GM12878 (cell line): ENCODE data around the gene PCDH1. TPM values are rescaled to one million over a fixed set of nuclear protein-coding genes. Genes with fewer than 3 reads are reported as not detected.

ENCODE experiments used
- ATAC-seq: fragments of 200-7000 bp; cut with Tn5 transposase; 3 replicates; pipeline ENCODE4 v1.9.1; 2020; ENCODE audit warnings: mild to moderate bottlenecking, moderate library complexity
- BruUV-seq: library from RNA; stranded (reverse); fragments of 400-500 nt; replicated peaks from 2 replicates; lab custom pipeline; 2021; lab: Mats Ljungman, UMichigan
- CTCF ChIA-PET: fragments of 300-600 bp; sonication (Branson Sonifier 250); formaldehyde crosslinking; extraction: SDS; loops from one replicate; lab custom pipeline; 2021; ENCODE audit warnings: inconsistent platforms; lab: Yijun Ruan, JAX
- POLR2A ChIA-PET: fragments of 350-600 bp; formaldehyde crosslinking; extraction: SDS; loops from one replicate; lab custom pipeline; 2021; ENCODE audit warnings: inconsistent platforms; lab: Charles Lee
- RAD21 ChIA-PET: fragments of 300-600 bp; sonication (Branson Sonifier 250); formaldehyde crosslinking; loops from one replicate; lab custom pipeline; 2023; ENCODE audit warnings: antibody characterized with exemption; ENCODE audit not compliant: unreplicated experiment; lab: Charles Lee
- SMC1A ChIA-PET: fragments of 300-600 bp; sonication (Branson Sonifier 250); formaldehyde crosslinking; loops from one replicate; lab custom pipeline; 2023; ENCODE audit not compliant: unreplicated experiment, uncharacterized antibody; lab: Charles Lee
- DNase-seq: peaks from one replicate; pipeline ENCODE4 v3.0.0-alpha.2; 2011; ENCODE audit warnings: low read depth, low spot score
- FAIRE-seq: peaks from 3 replicates; lab custom pipeline; 2011; peaks lifted over from hg19 to GRCh38; lab: Jason Lieb, UNC
- H2AFZ ChIP-seq: 2 replicates; pipeline ENCODE4 v1.6.0; 2011; ENCODE audit warnings: low read depth, low read length, control low read depth; ENCODE audit not compliant: control insufficient read depth
- H3K27ac ChIP-seq: 2 replicates; pipeline ENCODE4 v1.5.1; 2011; ENCODE audit warnings: control low read depth; ENCODE audit not compliant: control insufficient read depth, insufficient read depth
- H3K27me3 ChIP-seq, 2 experiments: replicated peaks in 1 of 2; 2 replicates each; pipeline versions ENCODE4 v1.6.0 to v1.6.1; 2011; ENCODE audit warnings: low read length in 1 of 2; ENCODE audit not compliant: control insufficient read depth in 2 of 2, insufficient read depth in 2 of 2
- H3K36me3 ChIP-seq, 2 experiments: 2 replicates each; pipeline ENCODE4 v1.5.1; 2011; ENCODE audit warnings: low read length in 1 of 2; ENCODE audit not compliant: control insufficient read depth in 2 of 2, insufficient read depth in 2 of 2
- H3K4me1 ChIP-seq: 2 replicates; pipeline ENCODE4 v1.6.1; 2011; ENCODE audit warnings: mild to moderate bottlenecking, low read length, moderate library complexity, mixed read lengths; ENCODE audit not compliant: control insufficient read depth, insufficient read depth
- H3K4me2 ChIP-seq: 2 replicates; pipeline ENCODE4 v1.6.0; 2011; ENCODE audit warnings: control low read depth; ENCODE audit not compliant: control insufficient read depth, insufficient read depth
- H3K4me3 ChIP-seq: fragments of 200-600 bp; sonication (generic); 2 replicates; pipeline ENCODE4 v1.5.1; 2016
- H3K79me2 ChIP-seq: 2 replicates; pipeline ENCODE4 v1.6.0; 2011; ENCODE audit warnings: low read length; ENCODE audit not compliant: control insufficient read depth, insufficient read depth
- H3K9ac ChIP-seq: 2 replicates; pipeline ENCODE4 v1.8.0; 2011; ENCODE audit warnings: low read length, control low read depth, mixed read lengths; ENCODE audit not compliant: control insufficient read depth, insufficient read depth
- H3K9me3 ChIP-seq: replicated peaks from 3 replicates; pipeline ENCODE4 v1.5.1; 2011; ENCODE audit warnings: mild to moderate bottlenecking, low read length; ENCODE audit not compliant: control insufficient read depth, insufficient read depth
- H4K20me1 ChIP-seq: 2 replicates; pipeline ENCODE4 v1.6.0; 2011; ENCODE audit not compliant: control insufficient read depth, insufficient read depth
- BCL11A ChIP-seq: IDR thresholded peaks from 2 replicates; pipeline ENCODE4 v1.6.1; 2011; ENCODE audit warnings: low read depth, low read length
- FOXM1 ChIP-seq: IDR thresholded peaks from 2 replicates; pipeline ENCODE4 v1.6.1; 2012; ENCODE audit warnings: low read depth, mild to moderate bottlenecking, inconsistent platforms, low read length, moderate library complexity
- GABPA ChIP-seq: IDR thresholded peaks from 2 replicates; pipeline ENCODE4 v1.6.1; 2014; ENCODE audit warnings: antibody characterized with exemption, low read depth, mild to moderate bottlenecking, inconsistent platforms
- HCFC1 ChIP-seq: fragments of 150-350 bp; IDR thresholded peaks from 2 replicates; pipeline ENCODE4 v1.6.1; 2014; ENCODE audit warnings: low read length
- LARP7 ChIP-seq: fragments of 450-650 bp; IDR thresholded peaks from 2 replicates; pipeline ENCODE4 v1.6.1; 2017; ENCODE audit warnings: mild to moderate bottlenecking
- NFYB ChIP-seq: IDR thresholded peaks from 2 replicates; pipeline ENCODE4 v1.6.1; 2011; ENCODE audit warnings: low read depth, mild to moderate bottlenecking, low read length, improper control_type of control experiment, moderate library complexity; ENCODE audit not compliant: insufficient read depth
- RAD51 ChIP-seq: fragments of 450-650 bp; IDR thresholded peaks from 2 replicates; pipeline ENCODE4 v1.6.1; 2016; ENCODE audit warnings: moderate library complexity, mild to moderate bottlenecking, inconsistent platforms
- TARDBP ChIP-seq: IDR thresholded peaks from 2 replicates; pipeline ENCODE4 v1.6.1; 2016; ENCODE audit warnings: borderline replicate concordance
- ZNF384 ChIP-seq: IDR thresholded peaks from 2 replicates; pipeline ENCODE4 v1.6.1; 2012; ENCODE audit warnings: low read depth, mild to moderate bottlenecking, low read length, improper control_type of control experiment, borderline replicate concordance
- WGBS: methylation state at CpG from one replicate; pipeline ENCODE4 v1.1.6; 2016; ENCODE audit warnings: low lambda C conversion rate; ENCODE audit not compliant: insufficient replicate concordance, insufficient coverage; ENCODE audit errors: missing lambda C conversion rate; 5-methylcytosine and 5-hydroxymethylcytosine counted together
- in situ Hi-C: fragments of 300-500 bp; cut with MboI; formaldehyde crosslinking; loops from 9 replicates; pipeline ENCODE4 v1.14.3; 2018; ENCODE audit warnings: mixed read lengths
- intact Hi-C: fragments of 100-400 bp; cut with micrococcal nuclease; formaldehyde crosslinking; loops from one replicate; pipeline ENCODE4 v1.14.2; 2022; ENCODE audit not compliant: unreplicated experiment
- polyA plus RNA-seq, 11 experiments: library from polyadenylated mRNA; depleted of rRNA in 4 of 11; unstranded in 6 of 11; stranded (reverse) in 5 of 11; fragments of >200 nt; fragmentation: Nextera tagmentation in 4 of 11; fragmentation: Illumina TruSeq in 1 of 11; extraction: Ambion mirVana in 4 of 11; extraction: Trizol in 1 of 11; gene quantifications; 1 replicate in 1 of 11; 2 replicates in 10 of 11; pipeline versions ENCODE4 v1.2.1 to v1.2.3, GENCODE V29; 2011 to 2016; ENCODE audit warnings: inconsistent platforms in 2 of 11, missing spikeins in 2 of 11, low read depth in 1 of 11
- total RNA-seq, 4 experiments: library from RNA; depleted of rRNA in 3 of 4; stranded (reverse); fragments of >200 nt in 3 of 4; fragmentation: Illumina TruSeq in 1 of 4; extraction: Trizol in 1 of 4; gene quantifications; 2 replicates each; pipeline versions ENCODE4 v1.2.1 to v1.2.3, GENCODE V29; 2013 to 2021
- TF ChIP-seq, protein P1 (sequence below): fragments of 450-650 bp; formaldehyde crosslinking; IDR thresholded peaks from 2 replicates; pipeline ENCODE4 v1.4.0; 2020; ENCODE audit warnings: mild to moderate bottlenecking, moderate library complexity
- TF ChIP-seq, protein P2 (sequence below): fragments of 450-650 bp; IDR thresholded peaks from 2 replicates; pipeline ENCODE4 v1.6.1; 2017; ENCODE audit warnings: low read depth, mild to moderate bottlenecking, moderate library complexity
- TF ChIP-seq, protein P3 (sequence below): fragments of 450-650 bp; IDR thresholded peaks from 2 replicates; pipeline ENCODE4 v1.6.1; 2014; ENCODE audit warnings: mild to moderate bottlenecking
- TF ChIP-seq, protein P4 (sequence below): fragments of 150-350 bp; IDR thresholded peaks from 2 replicates; pipeline ENCODE4 v1.6.1; 2016; ENCODE audit warnings: low read depth, low read length

PCDH1 gene
- total and polyA plus RNA-seq, 10 of the 15 experiments (the other 5 are each of a cell fraction or from before 2014, with no cell fraction given): 0.07 to 0.36 (median 0.16) TPM; not detected in 7

DNA sequence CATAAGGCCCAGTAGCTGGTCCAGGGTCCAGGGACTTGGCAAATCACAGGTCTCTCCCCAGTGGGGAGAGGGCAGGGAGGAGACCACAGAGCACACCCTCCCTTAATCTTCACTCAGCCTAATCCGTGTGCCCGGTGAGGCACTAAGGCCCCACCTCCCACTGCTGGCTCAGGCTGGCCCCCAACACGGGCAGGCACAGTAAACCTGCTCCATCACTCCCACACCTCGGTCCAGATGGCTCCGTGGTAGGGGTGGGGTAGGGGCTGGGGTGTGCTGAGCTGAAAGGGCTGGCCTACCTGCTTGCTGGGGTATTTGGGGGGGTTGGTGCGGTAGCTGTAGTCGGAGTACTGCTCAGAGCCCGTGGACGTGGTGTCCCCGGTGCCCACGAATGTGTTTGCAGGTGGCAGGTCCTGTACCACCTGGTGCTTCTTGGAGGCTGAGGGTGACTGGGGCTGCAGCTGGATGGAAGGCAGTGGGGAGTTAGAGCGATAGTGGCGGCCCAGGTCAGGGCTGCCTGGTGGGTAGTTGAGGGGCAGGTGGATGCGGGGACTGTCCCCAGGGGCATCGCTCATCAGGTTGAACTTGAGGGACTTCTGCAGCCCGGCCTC lies 15.2 kb downstream of the PCDH1 start (continued):
- no peak for TF ChIP-seq FOXM1
- TF ChIP-seq TARDBP: no peak
- no peak for TF ChIP-seq NFYB
- no peak for TF ChIP-seq BCL11A

DNA sequence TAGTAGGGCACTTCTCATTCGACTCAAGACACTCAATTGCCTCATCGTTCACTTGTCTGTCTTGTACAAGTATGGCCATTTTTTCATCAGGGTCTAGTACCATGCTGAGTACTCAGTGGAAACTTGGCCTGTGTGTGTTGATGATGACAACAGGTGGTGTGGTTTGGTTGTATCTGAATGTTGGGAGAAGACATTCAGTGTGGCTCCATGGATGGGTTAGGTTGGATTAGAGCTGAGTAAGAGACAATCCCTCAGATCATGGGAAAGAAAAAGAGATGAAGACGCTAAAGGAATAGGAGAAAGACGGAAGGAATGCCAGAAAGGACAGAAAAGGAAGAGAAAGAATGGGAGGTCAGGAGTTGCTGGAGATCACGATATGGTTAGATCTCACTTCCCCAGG lies 17.0 kb downstream of the PCDH1 start:
- ATAC-seq: no peak
- TF ChIP-seq GABPA (no peak), HCFC1 (no peak), RAD51 (no peak), LARP7 (no peak), ZNF384 (no peak)
- TF ChIP-seq, protein P1, sequence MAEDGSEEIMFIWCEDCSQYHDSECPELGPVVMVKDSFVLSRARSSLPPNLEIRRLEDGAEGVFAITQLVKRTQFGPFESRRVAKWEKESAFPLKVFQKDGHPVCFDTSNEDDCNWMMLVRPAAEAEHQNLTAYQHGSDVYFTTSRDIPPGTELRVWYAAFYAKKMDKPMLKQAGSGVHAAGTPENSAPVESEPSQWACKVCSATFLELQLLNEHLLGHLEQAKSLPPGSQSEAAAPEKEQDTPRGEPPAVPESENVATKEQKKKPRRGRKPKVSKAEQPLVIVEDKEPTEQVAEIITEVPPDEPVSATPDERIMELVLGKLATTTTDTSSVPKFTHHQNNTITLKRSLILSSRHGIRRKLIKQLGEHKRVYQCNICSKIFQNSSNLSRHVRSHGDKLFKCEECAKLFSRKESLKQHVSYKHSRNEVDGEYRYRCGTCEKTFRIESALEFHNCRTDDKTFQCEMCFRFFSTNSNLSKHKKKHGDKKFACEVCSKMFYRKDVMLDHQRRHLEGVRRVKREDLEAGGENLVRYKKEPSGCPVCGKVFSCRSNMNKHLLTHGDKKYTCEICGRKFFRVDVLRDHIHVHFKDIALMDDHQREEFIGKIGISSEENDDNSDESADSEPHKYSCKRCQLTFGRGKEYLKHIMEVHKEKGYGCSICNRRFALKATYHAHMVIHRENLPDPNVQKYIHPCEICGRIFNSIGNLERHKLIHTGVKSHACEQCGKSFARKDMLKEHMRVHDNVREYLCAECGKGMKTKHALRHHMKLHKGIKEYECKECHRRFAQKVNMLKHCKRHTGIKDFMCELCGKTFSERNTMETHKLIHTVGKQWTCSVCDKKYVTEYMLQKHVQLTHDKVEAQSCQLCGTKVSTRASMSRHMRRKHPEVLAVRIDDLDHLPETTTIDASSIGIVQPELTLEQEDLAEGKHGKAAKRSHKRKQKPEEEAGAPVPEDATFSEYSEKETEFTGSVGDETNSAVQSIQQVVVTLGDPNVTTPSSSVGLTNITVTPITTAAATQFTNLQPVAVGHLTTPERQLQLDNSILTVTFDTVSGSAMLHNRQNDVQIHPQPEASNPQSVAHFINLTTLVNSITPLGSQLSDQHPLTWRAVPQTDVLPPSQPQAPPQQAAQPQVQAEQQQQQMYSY (CRISPR knock-in tag): no peak
- TF ChIP-seq, protein P2, sequence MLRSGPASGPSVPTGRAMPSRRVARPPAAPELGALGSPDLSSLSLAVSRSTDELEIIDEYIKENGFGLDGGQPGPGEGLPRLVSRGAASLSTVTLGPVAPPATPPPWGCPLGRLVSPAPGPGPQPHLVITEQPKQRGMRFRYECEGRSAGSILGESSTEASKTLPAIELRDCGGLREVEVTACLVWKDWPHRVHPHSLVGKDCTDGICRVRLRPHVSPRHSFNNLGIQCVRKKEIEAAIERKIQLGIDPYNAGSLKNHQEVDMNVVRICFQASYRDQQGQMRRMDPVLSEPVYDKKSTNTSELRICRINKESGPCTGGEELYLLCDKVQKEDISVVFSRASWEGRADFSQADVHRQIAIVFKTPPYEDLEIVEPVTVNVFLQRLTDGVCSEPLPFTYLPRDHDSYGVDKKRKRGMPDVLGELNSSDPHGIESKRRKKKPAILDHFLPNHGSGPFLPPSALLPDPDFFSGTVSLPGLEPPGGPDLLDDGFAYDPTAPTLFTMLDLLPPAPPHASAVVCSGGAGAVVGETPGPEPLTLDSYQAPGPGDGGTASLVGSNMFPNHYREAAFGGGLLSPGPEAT: no peak
- TF ChIP-seq, protein P3, sequence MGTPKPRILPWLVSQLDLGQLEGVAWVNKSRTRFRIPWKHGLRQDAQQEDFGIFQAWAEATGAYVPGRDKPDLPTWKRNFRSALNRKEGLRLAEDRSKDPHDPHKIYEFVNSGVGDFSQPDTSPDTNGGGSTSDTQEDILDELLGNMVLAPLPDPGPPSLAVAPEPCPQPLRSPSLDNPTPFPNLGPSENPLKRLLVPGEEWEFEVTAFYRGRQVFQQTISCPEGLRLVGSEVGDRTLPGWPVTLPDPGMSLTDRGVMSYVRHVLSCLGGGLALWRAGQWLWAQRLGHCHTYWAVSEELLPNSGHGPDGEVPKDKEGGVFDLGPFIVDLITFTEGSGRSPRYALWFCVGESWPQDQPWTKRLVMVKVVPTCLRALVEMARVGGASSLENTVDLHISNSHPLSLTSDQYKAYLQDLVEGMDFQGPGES: no peak
- TF ChIP-seq, protein P4, sequence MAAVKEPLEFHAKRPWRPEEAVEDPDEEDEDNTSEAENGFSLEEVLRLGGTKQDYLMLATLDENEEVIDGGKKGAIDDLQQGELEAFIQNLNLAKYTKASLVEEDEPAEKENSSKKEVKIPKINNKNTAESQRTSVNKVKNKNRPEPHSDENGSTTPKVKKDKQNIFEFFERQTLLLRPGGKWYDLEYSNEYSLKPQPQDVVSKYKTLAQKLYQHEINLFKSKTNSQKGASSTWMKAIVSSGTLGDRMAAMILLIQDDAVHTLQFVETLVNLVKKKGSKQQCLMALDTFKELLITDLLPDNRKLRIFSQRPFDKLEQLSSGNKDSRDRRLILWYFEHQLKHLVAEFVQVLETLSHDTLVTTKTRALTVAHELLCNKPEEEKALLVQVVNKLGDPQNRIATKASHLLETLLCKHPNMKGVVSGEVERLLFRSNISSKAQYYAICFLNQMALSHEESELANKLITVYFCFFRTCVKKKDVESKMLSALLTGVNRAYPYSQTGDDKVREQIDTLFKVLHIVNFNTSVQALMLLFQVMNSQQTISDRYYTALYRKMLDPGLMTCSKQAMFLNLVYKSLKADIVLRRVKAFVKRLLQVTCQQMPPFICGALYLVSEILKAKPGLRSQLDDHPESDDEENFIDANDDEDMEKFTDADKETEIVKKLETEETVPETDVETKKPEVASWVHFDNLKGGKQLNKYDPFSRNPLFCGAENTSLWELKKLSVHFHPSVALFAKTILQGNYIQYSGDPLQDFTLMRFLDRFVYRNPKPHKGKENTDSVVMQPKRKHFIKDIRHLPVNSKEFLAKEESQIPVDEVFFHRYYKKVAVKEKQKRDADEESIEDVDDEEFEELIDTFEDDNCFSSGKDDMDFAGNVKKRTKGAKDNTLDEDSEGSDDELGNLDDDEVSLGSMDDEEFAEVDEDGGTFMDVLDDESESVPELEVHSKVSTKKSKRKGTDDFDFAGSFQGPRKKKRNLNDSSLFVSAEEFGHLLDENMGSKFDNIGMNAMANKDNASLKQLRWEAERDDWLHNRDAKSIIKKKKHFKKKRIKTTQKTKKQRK: no peak

More for the DNA sequence above, 17.0 kb downstream of the PCDH1 start:
- in situ Hi-C loops (no loop called here), intact Hi-C loops (no loop called here)
- FAIRE-seq: no peak
- peaks cover 4 to 7% of the 10 kb centered on the region in 2 experiments; a peak in 2 of 4 replicates for H3K27me3 ChIP-seq
- BruUV-seq: no TSS peak
- H4K20me1 ChIP-seq: no peaks in the 10 kb centered on the region
- SMC1A ChIA-PET: no interaction called here
- H3K9me3 ChIP-seq: no peaks in the 10 kb centered on the region
- CTCF ChIA-PET: no interaction called here
- RAD21 ChIA-PET: no interaction called here
- H3K4me1 ChIP-seq: no peaks in the 10 kb centered on the region
- no peaks in the 10 kb centered on the region for H3K36me3 ChIP-seq
- H2AFZ ChIP-seq: no peak overlapping the region
- no peak overlapping the region for H3K4me2 ChIP-seq
- H3K9ac ChIP-seq: no peak overlapping the region
- no peaks in the 10 kb centered on the region for H3K79me2 ChIP-seq
- no peak for DNase-seq
- POLR2A ChIA-PET: interaction anchor here (0.6 kb wide), 1 partner anchor 19 kb away, joined by 4 read pairs; no protein-coding TSS in a partner anchor
- WGBS: 33% methylated on average over 5 of the region's 5 CpGs
- H3K4me3 ChIP-seq: no peak overlapping the region
- no peak overlapping the region for H3K27ac ChIP-seq
